Psoas muscle (tissue), 8 donors: ENCODE measurements around the gene EPHB1. TPM values are rescaled to one million over a fixed set of nuclear protein-coding genes. Genes with fewer than 3 reads are reported as not detected.

Experiments used
- ATAC-seq, 4 donors: fragments of 200-7000 bp; cut with Tn5 transposase; one replicate each; pipeline ENCODE4 v1.9.1; 2020; ENCODE audit warnings: moderate library complexity in 3 of 4, mild to moderate bottlenecking in 2 of 4
- DNase-seq, 2 donors: peaks; one replicate each; pipeline ENCODE4 v3.0.0-alpha.2; 2020
- H3K27ac ChIP-seq: fragments of 200-600 bp; one replicate; pipeline ENCODE4 v1.8.0; 2022
- H3K27me3 ChIP-seq, 3 donors: fragments of 200-600 bp in 1 of 3; one replicate each; pipeline versions ENCODE4 v1.6.1 to v1.8.0; 2013 to 2022; ENCODE audit warnings: low read length in 2 of 3, mild to moderate bottlenecking in 2 of 3, moderate library complexity in 1 of 3; ENCODE audit not compliant: insufficient read depth in 3 of 3
- H3K36me3 ChIP-seq, 2 donors: fragments of 200-600 bp in 1 of 2; one replicate each; pipeline versions ENCODE4 v1.6.1 to v1.8.0; 2013 to 2022; ENCODE audit warnings: low read depth in 1 of 2, mild to moderate bottlenecking in 1 of 2, moderate library complexity in 1 of 2; ENCODE audit not compliant: insufficient read depth in 1 of 2
- H3K4me1 ChIP-seq: fragments of 200-600 bp; one replicate; pipeline ENCODE4 v1.8.0; 2022
- H3K4me3 ChIP-seq: fragments of 200-600 bp; one replicate; pipeline ENCODE4 v1.8.0; 2022; ENCODE audit warnings: mild to moderate bottlenecking
- H3K9me3 ChIP-seq: fragments of 200-600 bp; one replicate; pipeline ENCODE4 v1.8.0; 2022
- CTCF ChIP-seq: fragments of 200-600 bp; IDR thresholded peaks from one replicate; pipeline ENCODE4 v1.8.0; 2022; ENCODE audit warnings: antibody characterized with exemption
- WGBS, 3 donors: extraction: QIAGEN DNeasy Blood & Tissue Kit; methylation state at CpG; one replicate each; pipeline versions ENCODE4 v1.1.6 to v1.1.7; 2013; 5-methylcytosine and 5-hydroxymethylcytosine counted together
- intact Hi-C, 2 donors: fragments of 100-400 bp; cut with DNase I; formaldehyde crosslinking; loops; one replicate each; pipeline versions ENCODE4 v1.11.0 to v1.14.2; 2022
- polyA plus RNA-seq, 3 donors: library from polyadenylated mRNA; stranded (reverse); fragments of 200-250 nt; gene quantifications; one replicate each; pipeline ENCODE4 v1.2.3, GENCODE V29; 2013
- total RNA-seq, 4 donors: library from RNA; stranded (reverse); fragmentation: NEBNext Ultra II Directional in 2 of 4; extraction: Animal tissue kit (Norgen Biotek cat#: 25700) in 2 of 4; gene quantifications; one replicate each; pipeline versions ENCODE4 v1.2.1 to v1.2.4, GENCODE V29; 2021 to 2023
- donor health status: healthy with polysubstance abuse.
- donor health status: DM: no; HTN: no; CAD: no; lungs with moderate emphysema.
- donor health status: Bipolar disorder and iron deficiency.
- donor health status: healthy.
- donor health status: DM: yes; HTN: yes; CAD: no.
- donor health status: DM: no; HTN: no; CAD: no.
- donor health status: DM: no; HTN: no; CAD: no.
- donor health status: DM: yes; HTN: yes; CAD: no.

Gene EPHB1
- total and polyA plus RNA-seq, 7 donors: 0.85 to 6.3 (median 2.0) TPM

- intact Hi-C loops: no loop called here
- WGBS, 3 donors: 89 to 100% (median 93%) methylated on average over 1 of the region's 1 CpG
- H3K27me3 ChIP-seq: no peaks in the 10 kb centered on the region
- TF ChIP-seq CTCF: no peak
- ATAC-seq: no peak
- no peaks in the 10 kb centered on the region for H3K36me3 ChIP-seq
- DNase-seq: no peak
- H3K4me1 ChIP-seq: peaks cover under 1% of the 10 kb centered on the region
- H3K9me3 ChIP-seq: no peaks in the 10 kb centered on the region
- H3K27ac ChIP-seq: no peak overlapping the region
- H3K4me3 ChIP-seq: no peak overlapping the region
These were observed 466.9 kb downstream of the EPHB1 start for GRCh38 chr3:135261916-135262315.

- peaks cover 6% of the 10 kb centered on the region for H3K4me1 ChIP-seq
- H3K9me3 ChIP-seq: no peaks in the 10 kb centered on the region
- ATAC-seq: no peak
- no peak for TF ChIP-seq CTCF
- H3K36me3 ChIP-seq: no peaks in the 10 kb centered on the region
- H3K4me3 ChIP-seq: no peak overlapping the region
- H3K27me3 ChIP-seq: no peaks in the 10 kb centered on the region
- intact Hi-C loops: no loop called here
- no peak for DNase-seq
- WGBS, 3 donors: 92 to 100% (median 95%) methylated on average over 4 of the region's 4 CpGs
- H3K27ac ChIP-seq: no peak overlapping the region
These were observed 467.4 kb downstream of the EPHB1 start for GRCh38 chr3:135262441-135262840.

GRCh38 chr3:135263331-135263730 lies 468.3 kb downstream of the EPHB1 start:
- H3K27me3 ChIP-seq: no peaks in the 10 kb centered on the region
- H3K4me3 ChIP-seq: no peak overlapping the region
- no peaks in the 10 kb centered on the region for H3K36me3 ChIP-seq
- DNase-seq (no peak), ATAC-seq (peak in 1 of 4 donors; percentile 24)
- H3K4me1 ChIP-seq: peaks cover 10% of the 10 kb centered on the region
- TF ChIP-seq CTCF: no peak
- H3K27ac ChIP-seq: no peak overlapping the region
- intact Hi-C loops: no loop called here
- 48 to 66% (median 66%) methylated on average over 3 of the region's 3 CpGs for WGBS, 3 donors
- no peaks in the 10 kb centered on the region for H3K9me3 ChIP-seq

GRCh38 chr3:135267487-135267886 lies 472.4 kb downstream of the EPHB1 start:
- Histone ChIP-seq H3K4me3 (no peak overlapping the region), H3K36me3 (no peaks in the 10 kb centered on the region), H3K27me3 (no peaks in the 10 kb centered on the region), H3K27ac (no peak overlapping the region), H3K9me3 (no peaks in the 10 kb centered on the region), H3K4me1 (peaks cover 13% of the 10 kb centered on the region)
- intact Hi-C loops: no loop called here
- no peak for TF ChIP-seq CTCF
- ATAC-seq (peak in 3 of 4 donors; percentile 18 to 71 (median 40)), DNase-seq (no peak)
- 41 to 52% (median 43%) methylated on average over 6 of the region's 6 CpGs for WGBS, 3 donors

GRCh38 chr3:135268941-135269532 lies 474.0 kb downstream of the EPHB1 start:
- Histone ChIP-seq H3K9me3 (no peaks in the 10 kb centered on the region), H3K4me3 (no peak overlapping the region), H3K4me1 (peaks cover 13% of the 10 kb centered on the region), H3K36me3 (no peaks in the 10 kb centered on the region), H3K27me3 (no peaks in the 10 kb centered on the region), H3K27ac (no peak overlapping the region)
- no peak for TF ChIP-seq CTCF
- 70 to 76% (median 74%) methylated on average over 2 of the region's 2 CpGs for WGBS, 3 donors
- intact Hi-C loops: no loop called here
- no peak for DNase-seq
- ATAC-seq: no peak
